OCI-LY7 (cell line): ENCODE data around the gene IL4. TPM values are rescaled to one million over a fixed set of nuclear protein-coding genes. Genes with fewer than 3 reads are reported as not detected.

Experiments used
- BruUV-seq: library from RNA; stranded (reverse); fragments of 400-500 nt; replicated peaks from 2 replicates; lab custom pipeline; 2021; lab: Mats Ljungman, UMichigan
- CTCF ChIA-PET: fragments of 300-600 bp; sonication (Branson Sonifier 250); formaldehyde crosslinking; loops from one replicate; lab custom pipeline; 2022; ENCODE audit warnings: antibody characterized with exemption; ENCODE audit not compliant: unreplicated experiment; lab: Charles Lee
- POLR2A ChIA-PET: fragments of 300-600 bp; sonication (Branson Sonifier 250); formaldehyde crosslinking; loops from one replicate; lab custom pipeline; 2022; ENCODE audit warnings: antibody characterized with exemption; lab: Charles Lee
- DNase-seq: peaks from one replicate; pipeline ENCODE4 v3.0.0-alpha.2; 2015; ENCODE audit warnings: low spot score
- H2AFZ ChIP-seq: fragments of 200-600 bp; sonication (generic), shearing (Covaris generic); 2 replicates; pipeline ENCODE4 v1.6.1; 2014; ENCODE audit warnings: mild to moderate bottlenecking, antibody characterized with exemption, low read length, moderate library complexity
- H3K27ac ChIP-seq: fragments of 200-600 bp; sonication (generic); 2 replicates; pipeline ENCODE4 v1.5.1; 2014; ENCODE audit warnings: mixed run types, low read depth, mild to moderate bottlenecking, moderate library complexity, low read length, inconsistent platforms; ENCODE audit not compliant: poor library complexity, severe bottlenecking
- H3K36me3 ChIP-seq: fragments of 200-600 bp; sonication (generic); 2 replicates; pipeline ENCODE4 v1.6.1; 2014; ENCODE audit warnings: mild to moderate bottlenecking, antibody characterized with exemption, low read length, moderate library complexity, mixed read lengths; ENCODE audit not compliant: insufficient read depth
- H3K4me1 ChIP-seq: fragments of 200-600 bp; sonication (generic); 2 replicates; pipeline ENCODE4 v1.5.1; 2014; ENCODE audit warnings: mild to moderate bottlenecking, low read length; ENCODE audit not compliant: insufficient read depth, poor library complexity, severe bottlenecking
- H3K4me2 ChIP-seq: fragments of 200-600 bp; sonication (generic); 2 replicates; pipeline ENCODE4 v1.6.1; 2014; ENCODE audit warnings: mild to moderate bottlenecking, low read length
- H3K4me3 ChIP-seq: fragments of 200-600 bp; sonication (generic); 2 replicates; pipeline ENCODE4 v1.5.1; 2014; ENCODE audit warnings: mild to moderate bottlenecking, low read depth, low read length; ENCODE audit not compliant: poor library complexity, severe bottlenecking
- H3K79me2 ChIP-seq: fragments of 200-600 bp; sonication (generic); 2 replicates; pipeline ENCODE4 v1.6.1; 2016; ENCODE audit warnings: low read depth, mild to moderate bottlenecking, low read length, moderate library complexity, mixed read lengths; ENCODE audit not compliant: insufficient read depth
- H3K9me2 ChIP-seq: fragments of 200-600 bp; sonication (generic); 2 replicates; pipeline ENCODE4 v1.6.1; 2016; ENCODE audit warnings: mild to moderate bottlenecking, low read length, mixed read lengths; ENCODE audit not compliant: insufficient read depth
- H3K9me3 ChIP-seq: fragments of 200-600 bp; sonication (generic); 2 replicates; pipeline ENCODE4 v1.6.1; 2014; ENCODE audit warnings: mild to moderate bottlenecking, mixed run types, low read length, mixed read lengths
- H4K20me1 ChIP-seq: fragments of 200-600 bp; sonication (generic); 2 replicates; pipeline ENCODE4 v1.6.1; 2014; ENCODE audit warnings: mild to moderate bottlenecking, antibody characterized with exemption, low read length, moderate library complexity, mixed read lengths; ENCODE audit not compliant: insufficient read depth
- CTCF ChIP-seq: fragments of 200-600 bp; sonication (generic); conservative IDR thresholded peaks from 2 replicates; pipeline ENCODE4 v1.5.1; 2014; ENCODE audit warnings: mild to moderate bottlenecking, antibody characterized with exemption, low read length, moderate library complexity, mixed read lengths
- EZH2phosphoT487 ChIP-seq: fragments of 200-600 bp; sonication (generic); IDR thresholded peaks from 2 replicates; pipeline ENCODE4 v1.6.1; 2018; ENCODE audit warnings: low read depth, borderline replicate concordance, mild to moderate bottlenecking, mixed run types, antibody characterized with exemption, low read length, moderate library complexity, mixed read lengths
- intact Hi-C: fragments of 100-400 bp; cut with micrococcal nuclease; formaldehyde crosslinking; loops from one replicate; pipeline ENCODE4 v1.10.0; 2022; ENCODE audit not compliant: unreplicated experiment
- total RNA-seq, 2 experiments: library from RNA; depleted of rRNA in 1 of 2; stranded (reverse); fragments of >200 nt in 1 of 2; shearing (Covaris generic) in 1 of 2; gene quantifications; 2 replicates each; pipeline ENCODE4 v1.2.3, GENCODE V29; 2014 to 2022

The IL4 gene
- total RNA-seq, 2 experiments from 2014 or later: not detected

DNA sequence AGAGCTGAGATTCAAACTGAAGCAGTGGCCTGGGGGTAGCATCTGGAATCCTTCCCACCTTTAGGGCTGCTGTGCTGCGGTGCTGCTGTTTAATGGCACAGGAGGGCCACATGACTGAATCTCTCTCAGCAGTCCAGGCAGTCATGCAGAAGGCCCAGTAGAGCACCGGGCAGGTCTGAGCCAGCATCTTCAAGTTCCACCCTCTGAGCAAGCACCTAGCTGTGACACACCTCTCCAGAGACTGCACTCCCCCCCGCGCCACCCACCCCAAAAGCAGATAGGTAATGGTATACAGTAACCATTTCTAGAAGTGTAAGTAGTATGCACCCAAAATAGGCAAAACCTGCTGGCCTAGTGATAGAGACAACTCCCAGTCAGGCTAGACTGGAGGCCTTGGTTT is 8.2 kb downstream of the IL4 start:
- Histone ChIP-seq H3K27ac (no peak overlapping the region), H3K79me2 (no peaks in the 10 kb centered on the region), H3K36me3 (no peaks in the 10 kb centered on the region), H3K4me1 (peaks cover 20% of the 10 kb centered on the region), H3K9me3 (no peaks in the 10 kb centered on the region), H3K4me3 (no peak overlapping the region), H3K4me2 (no peak overlapping the region), H3K9me2 (no peaks in the 10 kb centered on the region), H2AFZ (no peak overlapping the region), H4K20me1 (no peaks in the 10 kb centered on the region)
- ChIA-PET CTCF (no interaction called here), POLR2A (interaction anchor here (0.9 kb wide), 1 partner anchor 65 kb away, joined by 3 read pairs; no protein-coding TSS in a partner anchor)
- no peak for TF ChIP-seq EZH2phosphoT487
- no peak for TF ChIP-seq CTCF
- DNase-seq: no peak
- intact Hi-C loops: no loop called here
- no TSS peak for BruUV-seq

- POLR2A ChIA-PET: no interaction called here
- no TSS peak for BruUV-seq
- no peak overlapping the region for H2AFZ ChIP-seq
Measured at GRCh38 chr5:132684491-132684890, 10.7 kb downstream of the IL4 start.

More at GRCh38 chr5:132684491-132684890, 10.7 kb downstream of the IL4 start:
- Histone ChIP-seq H3K27ac (no peak overlapping the region), H3K9me3 (no peaks in the 10 kb centered on the region), H3K4me1 (peaks cover 20% of the 10 kb centered on the region), H3K9me2 (no peaks in the 10 kb centered on the region), H3K36me3 (no peaks in the 10 kb centered on the region), H3K4me3 (no peak overlapping the region), H3K79me2 (no peaks in the 10 kb centered on the region), H3K4me2 (no peak overlapping the region), H4K20me1 (no peaks in the 10 kb centered on the region)
- intact Hi-C loops: no loop called here
- no peak for DNase-seq
- TF ChIP-seq EZH2phosphoT487: no peak
- no peak for TF ChIP-seq CTCF
- CTCF ChIA-PET: no interaction called here
